ENCODE measurements around the gene PEAK3.

PEAK3 gene

GRCh38 chr19:2231621-2232221, 50.3 kb downstream of the PEAK3 start:
- in situ Hi-C loops (cut with MboI; ENCODE audit: low pct_unique_long_range_greater_than_20kb, low sequenced_read_pairs, unreplicated experiment): no loop called here
- no peak for DNase-seq (ENCODE audit: low spot score)
- TF ChIP-seq CTCF (IDR thresholded peaks at IDR 0.05; ENCODE audit: extremely low read depth, insufficient read depth, missing control alignments): peak; percentile 3

GRCh38 chr19:2230807-2231533, 51.0 kb downstream of the PEAK3 start:
- TF ChIP-seq CTCF (IDR thresholded peaks at IDR 0.05; ENCODE audit: extremely low read depth, insufficient read depth, missing control alignments): no peak
- no peak for DNase-seq (ENCODE audit: low spot score)
- in situ Hi-C loops (cut with MboI; ENCODE audit: low pct_unique_long_range_greater_than_20kb, low sequenced_read_pairs, unreplicated experiment): no loop called here

- DNase-seq (ENCODE audit: low spot score): no peak
- in situ Hi-C loops (cut with MboI; ENCODE audit: low pct_unique_long_range_greater_than_20kb, low sequenced_read_pairs, unreplicated experiment): no loop called here
- TF ChIP-seq CTCF (IDR thresholded peaks at IDR 0.05; ENCODE audit: extremely low read depth, insufficient read depth, missing control alignments): no peak
Measured at GRCh38 chr19:2230033-2230531, 51.9 kb downstream of the PEAK3 start.

- no peak for TF ChIP-seq CTCF (IDR thresholded peaks at IDR 0.05; ENCODE audit: extremely low read depth, insufficient read depth, missing control alignments)
- no peak for DNase-seq (ENCODE audit: low spot score)
- in situ Hi-C loops (cut with MboI; ENCODE audit: low pct_unique_long_range_greater_than_20kb, low sequenced_read_pairs, unreplicated experiment): no loop called here
Measured at GRCh38 chr19:2229103-2230032, 52.6 kb downstream of the PEAK3 start.

GRCh38 chr19:2228157-2229030, 53.6 kb downstream of the PEAK3 start:
- in situ Hi-C loops (cut with MboI; ENCODE audit: low pct_unique_long_range_greater_than_20kb, low sequenced_read_pairs, unreplicated experiment): no loop called here
- DNase-seq (ENCODE audit: low spot score): no peak
- no peak for TF ChIP-seq CTCF (IDR thresholded peaks at IDR 0.05; ENCODE audit: extremely low read depth, insufficient read depth, missing control alignments)
